Measurements from ENCODE around the gene TRIM7.

DNA sequence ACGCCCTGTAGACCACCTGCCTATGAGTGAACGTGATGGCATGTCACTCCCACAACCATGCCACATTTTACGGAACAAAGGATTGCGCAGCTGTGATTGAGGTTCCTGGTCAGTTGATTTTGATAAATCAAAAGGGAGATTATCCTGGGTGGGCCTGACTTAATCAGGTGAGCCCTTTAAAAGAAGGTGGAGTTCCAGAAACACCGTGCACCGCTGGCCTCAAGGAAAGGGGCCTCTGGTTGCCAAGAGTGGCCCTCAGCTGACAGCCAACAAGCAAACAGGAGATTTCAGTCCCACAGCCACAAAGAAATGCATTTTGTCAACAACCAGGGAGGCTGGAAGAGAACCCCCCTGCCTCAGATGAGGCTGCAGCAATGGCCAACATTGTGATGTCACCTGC lies 19.0 kb downstream of the TRIM7 start:
- TF ChIP-seq, protein P1, sequence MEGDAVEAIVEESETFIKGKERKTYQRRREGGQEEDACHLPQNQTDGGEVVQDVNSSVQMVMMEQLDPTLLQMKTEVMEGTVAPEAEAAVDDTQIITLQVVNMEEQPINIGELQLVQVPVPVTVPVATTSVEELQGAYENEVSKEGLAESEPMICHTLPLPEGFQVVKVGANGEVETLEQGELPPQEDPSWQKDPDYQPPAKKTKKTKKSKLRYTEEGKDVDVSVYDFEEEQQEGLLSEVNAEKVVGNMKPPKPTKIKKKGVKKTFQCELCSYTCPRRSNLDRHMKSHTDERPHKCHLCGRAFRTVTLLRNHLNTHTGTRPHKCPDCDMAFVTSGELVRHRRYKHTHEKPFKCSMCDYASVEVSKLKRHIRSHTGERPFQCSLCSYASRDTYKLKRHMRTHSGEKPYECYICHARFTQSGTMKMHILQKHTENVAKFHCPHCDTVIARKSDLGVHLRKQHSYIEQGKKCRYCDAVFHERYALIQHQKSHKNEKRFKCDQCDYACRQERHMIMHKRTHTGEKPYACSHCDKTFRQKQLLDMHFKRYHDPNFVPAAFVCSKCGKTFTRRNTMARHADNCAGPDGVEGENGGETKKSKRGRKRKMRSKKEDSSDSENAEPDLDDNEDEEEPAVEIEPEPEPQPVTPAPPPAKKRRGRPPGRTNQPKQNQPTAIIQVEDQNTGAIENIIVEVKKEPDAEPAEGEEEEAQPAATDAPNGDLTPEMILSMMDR (IDR thresholded peaks at IDR 0.05), result no peak
- TF ChIP-seq ZFX (IDR thresholded peaks at IDR 0.05; ENCODE audit: borderline replicate concordance), result no peak
